GM21381 (cell line): ENCODE measurements around the gene DLGAP4.
A peak's percentile ranks its signal among the peaks of the same experiment; 100 is the strongest.

ENCODE experiments used
- ATAC-seq: cut with Tn5 transposase; IDR thresholded peaks from one replicate; pipeline ENCODE4 v1.9.1; 2021; ENCODE audit warnings: mild to moderate bottlenecking, moderate library complexity; ENCODE audit not compliant: unreplicated experiment

The DLGAP4 gene

GRCh38 chr20:36440370-36441026 lies 134.4 kb downstream of the DLGAP4 start:
- no peak for ATAC-seq

GRCh38 chr20:36441027-36441414 lies 134.9 kb downstream of the DLGAP4 start:
- no peak for ATAC-seq

GRCh38 chr20:36441416-36441815 lies 135.3 kb downstream of the DLGAP4 start:
- ATAC-seq, result no peak

- no peak for ATAC-seq
These were observed 139.7 kb downstream of the DLGAP4 start for GRCh38 chr20:36445847-36446246.

GRCh38 chr20:36446557-36446956 lies 140.4 kb downstream of the DLGAP4 start:
- no peak for ATAC-seq

- no peak for ATAC-seq
These were observed 141.0 kb downstream of the DLGAP4 start for GRCh38 chr20:36447101-36447500.

- ATAC-seq, result no peak
These were observed 143.5 kb downstream of the DLGAP4 start for GRCh38 chr20:36449663-36450062.

GRCh38 chr20:36454332-36454697 lies 148.2 kb downstream of the DLGAP4 start:
- ATAC-seq, result no peak

- ATAC-seq, result no peak
These were observed 148.7 kb downstream of the DLGAP4 start for GRCh38 chr20:36454698-36455427.

GRCh38 chr20:36455972-36456625 lies 150.0 kb downstream of the DLGAP4 start:
- ATAC-seq, result no peak

- peak; percentile 69 for ATAC-seq
These were observed 154.8 kb downstream of the DLGAP4 start for GRCh38 chr20:36460648-36461599.

- ATAC-seq, result no peak
These were observed 155.7 kb downstream of the DLGAP4 start for GRCh38 chr20:36461600-36462439.

- no peak for ATAC-seq
These were observed 156.5 kb downstream of the DLGAP4 start for GRCh38 chr20:36462440-36463211.

GRCh38 chr20:36463212-36464061 lies 157.3 kb downstream of the DLGAP4 start:
- ATAC-seq, result no peak

- no peak for ATAC-seq
These were observed 159.3 kb downstream of the DLGAP4 start for GRCh38 chr20:36465109-36466080.

GRCh38 chr20:36466089-36466488 lies 159.9 kb downstream of the DLGAP4 start:
- ATAC-seq, result no peak
